HepG2 (cell line): ENCODE measurements around the gene WIPF3. TPM values are rescaled to one million over a fixed set of nuclear protein-coding genes. Genes with fewer than 3 reads are reported as not detected.

Experiments
- ATAC-seq: fragments of 200-7000 bp; cut with Tn5 transposase; 3 replicates; pipeline ENCODE4 v1.9.1; 2020; ENCODE audit warnings: mild to moderate bottlenecking, moderate library complexity
- BruUV-seq: library from RNA; stranded (reverse); fragments of 400-500 nt; replicated peaks from 2 replicates; lab custom pipeline; 2021; lab: Mats Ljungman, UMichigan
- CTCF ChIA-PET: fragments of 300-600 bp; formaldehyde crosslinking; extraction: SDS; loops from one replicate; lab custom pipeline; 2021; ENCODE audit warnings: low total read pairs, inconsistent platforms, low intra/inter-chr PET ratio; lab: Yijun Ruan, JAX
- POLR2A ChIA-PET: fragments of 350-600 bp; sonication (Branson Sonifier 250); formaldehyde crosslinking; loops from one replicate; lab custom pipeline; 2020; ENCODE audit warnings: antibody characterized with exemption, inconsistent platforms; lab: Yijun Ruan, JAX
- DNase-seq: peaks from one replicate; pipeline ENCODE4 v3.0.0-alpha.2; 2015; ENCODE audit warnings: low spot score
- FAIRE-seq: peaks from 3 replicates; lab custom pipeline; 2011; peaks lifted over from hg19 to GRCh38; lab: Jason Lieb, UNC
- H2AFZ ChIP-seq: one replicate; pipeline ENCODE4 v1.6.1; 2011; ENCODE audit warnings: low read length, inconsistent platforms
- H3K27ac ChIP-seq: fragments of 300-600 bp; 3 replicates; pipeline ENCODE4 v1.8.0; 2011; ENCODE audit warnings: mixed run types, mild to moderate bottlenecking, mixed read lengths, low read length, inconsistent platforms; ENCODE audit not compliant: insufficient read depth; ENCODE audit errors: extremely low read length
- H3K27me3 ChIP-seq, 2 experiments: fragments of 200-600 bp in 1 of 2; 2 replicates in 1 of 2; 3 replicates in 1 of 2; pipeline versions ENCODE4 v1.6.0 to v1.8.0; 2011; ENCODE audit warnings: low read length in 2 of 2, mild to moderate bottlenecking in 2 of 2, moderate library complexity in 2 of 2, inconsistent platforms in 1 of 2; ENCODE audit not compliant: insufficient read depth in 2 of 2, control insufficient read depth in 1 of 2
- H3K36me3 ChIP-seq, 2 experiments: fragments of 200-600 bp in 1 of 2; replicated peaks in 1 of 2; 2 replicates in 1 of 2; 3 replicates in 1 of 2; pipeline versions ENCODE4 v1.5.1 to v1.8.0; 2011; ENCODE audit warnings: low read length in 2 of 2, inconsistent platforms in 1 of 2; ENCODE audit not compliant: insufficient read depth in 2 of 2, control insufficient read depth in 1 of 2
- H3K4me1 ChIP-seq: 2 replicates; pipeline ENCODE4 v1.5.1; 2012; ENCODE audit warnings: low read length, inconsistent platforms; ENCODE audit not compliant: insufficient read depth
- H3K4me2 ChIP-seq: 2 replicates; pipeline ENCODE4 v1.6.0; 2011; ENCODE audit warnings: low read depth, low read length, inconsistent platforms
- H3K4me3 ChIP-seq, 3 experiments: fragments of 200-600 bp in 1 of 3; sonication (generic), shearing (Covaris generic) in 1 of 3; replicated peaks in 1 of 3; 2 replicates each; pipeline ENCODE4 v1.5.1; 2011 to 2016; ENCODE audit warnings: low read length in 3 of 3, inconsistent platforms in 2 of 3, low read depth in 2 of 3, mild to moderate bottlenecking in 2 of 3, control low read depth in 1 of 3, mixed read lengths in 1 of 3; ENCODE audit not compliant: insufficient read depth in 1 of 3
- H3K79me2 ChIP-seq: one replicate; pipeline ENCODE4 v1.6.1; 2011; ENCODE audit warnings: low read length, inconsistent platforms; ENCODE audit not compliant: insufficient read depth
- H3K9ac ChIP-seq: 2 replicates; pipeline ENCODE4 v1.6.0; 2011; ENCODE audit warnings: mild to moderate bottlenecking, low read depth, low read length, inconsistent platforms; ENCODE audit not compliant: insufficient read depth
- H3K9me3 ChIP-seq: 2 replicates; pipeline ENCODE4 v1.5.1; 2012; ENCODE audit warnings: mild to moderate bottlenecking, low read length
- H4K20me1 ChIP-seq: 2 replicates; pipeline ENCODE4 v1.6.0; 2011; ENCODE audit warnings: inconsistent platforms, mild to moderate bottlenecking, low read length, moderate library complexity; ENCODE audit not compliant: insufficient read depth
- E2F2 ChIP-seq: sonication (generic); formaldehyde crosslinking; IDR thresholded peaks from 2 replicates; pipeline ENCODE4 v1.4.0; 2020; ENCODE audit warnings: missing genetic modification reagents, borderline replicate concordance
- SIN3A ChIP-seq: IDR thresholded peaks from 2 replicates; pipeline ENCODE4 v1.6.1; 2011; ENCODE audit warnings: low read depth, mild to moderate bottlenecking, control low read depth, low read length, borderline replicate concordance
- ZFP36L1 ChIP-seq: sonication (generic); formaldehyde crosslinking; IDR thresholded peaks from 2 replicates; pipeline ENCODE4 v1.8.0; 2022; ENCODE audit warnings: mild to moderate bottlenecking, missing genetic modification reagents, moderate library complexity
- ZFP62 ChIP-seq: sonication (generic); formaldehyde crosslinking; IDR thresholded peaks from 2 replicates; pipeline ENCODE4 v1.4.0; 2020; ENCODE audit warnings: missing genetic modification reagents
- ZNF574 ChIP-seq: sonication (generic); formaldehyde crosslinking; IDR thresholded peaks from 2 replicates; pipeline ENCODE4 v1.4.0; 2020; ENCODE audit warnings: missing genetic modification reagents
- WGBS: methylation state at CpG from one replicate; pipeline ENCODE4 v1.1.6; 2017; ENCODE audit warnings: low lambda C conversion rate; 5-methylcytosine and 5-hydroxymethylcytosine counted together
- in situ Hi-C: cut with HindIII; loops from 2 replicates; pipeline ENCODE4 v1.10.0; 2017; ENCODE audit warnings: low pct_unique_long_range_greater_than_20kb; ENCODE audit not compliant: extremely low pct_ligation_motif_present
- intact Hi-C: fragments of 100-400 bp; cut with micrococcal nuclease; formaldehyde crosslinking; loops from one replicate; pipeline ENCODE4 v1.10.0; 2022; ENCODE audit not compliant: unreplicated experiment
- polyA plus RNA-seq, 8 experiments: library from polyadenylated mRNA; depleted of rRNA in 3 of 8; stranded (reverse) in 7 of 8; unstranded in 1 of 8; fragments of >200 nt; fragmentation: Illumina TruSeq in 4 of 8; extraction: Trizol in 4 of 8; gene quantifications; 2 replicates each; pipeline versions ENCODE4 v1.2.1 to v1.2.3, GENCODE V29; 2011 to 2016; ENCODE audit warnings: low read depth in 4 of 8, missing spikeins in 1 of 8, mixed read lengths in 1 of 8; ENCODE audit not compliant: insufficient read depth in 1 of 8
- total RNA-seq, 5 experiments: library from RNA; depleted of rRNA; stranded (reverse); fragments of >200 nt; fragmentation: Illumina TruSeq; extraction: Trizol; gene quantifications; 2 replicates each; pipeline ENCODE4 v1.2.3, GENCODE V29; 2016; ENCODE audit warnings: low read depth in 1 of 5
- TF ChIP-seq, protein P1 (sequence below): sonication (generic); formaldehyde crosslinking; IDR thresholded peaks from 2 replicates; pipeline ENCODE4 v1.8.1; 2022; ENCODE audit warnings: low read depth, mild to moderate bottlenecking, missing genetic modification reagents

Gene WIPF3
- total and polyA plus RNA-seq, 2 of the 13 experiments (the other 11 are each of a cell fraction or from before 2014, with no cell fraction given), result 0.03 TPM; not detected in 1

GRCh38 chr7:29864656-29865055 lies 58.3 kb downstream of the WIPF3 start:
- Histone ChIP-seq H3K36me3 (no peaks in the 10 kb centered on the region), H3K4me3 (no peak overlapping the region), H4K20me1 (no peaks in the 10 kb centered on the region), H3K4me2 (no peak overlapping the region), H3K79me2 (no peaks in the 10 kb centered on the region), H3K4me1 (no peaks in the 10 kb centered on the region), H3K27me3 (peaks cover 0 to 4% of the 10 kb centered on the region in 2 experiments; a peak in 2 of 5 replicates), H3K27ac (no peak overlapping the region), H3K9ac (no peak overlapping the region), H3K9me3 (no peaks in the 10 kb centered on the region), H2AFZ (no peak overlapping the region)
- TF ChIP-seq ZFP62 (CRISPR knock-in tag), result no peak
- TF ChIP-seq SIN3A, result no peak
- TF ChIP-seq, protein P1, sequence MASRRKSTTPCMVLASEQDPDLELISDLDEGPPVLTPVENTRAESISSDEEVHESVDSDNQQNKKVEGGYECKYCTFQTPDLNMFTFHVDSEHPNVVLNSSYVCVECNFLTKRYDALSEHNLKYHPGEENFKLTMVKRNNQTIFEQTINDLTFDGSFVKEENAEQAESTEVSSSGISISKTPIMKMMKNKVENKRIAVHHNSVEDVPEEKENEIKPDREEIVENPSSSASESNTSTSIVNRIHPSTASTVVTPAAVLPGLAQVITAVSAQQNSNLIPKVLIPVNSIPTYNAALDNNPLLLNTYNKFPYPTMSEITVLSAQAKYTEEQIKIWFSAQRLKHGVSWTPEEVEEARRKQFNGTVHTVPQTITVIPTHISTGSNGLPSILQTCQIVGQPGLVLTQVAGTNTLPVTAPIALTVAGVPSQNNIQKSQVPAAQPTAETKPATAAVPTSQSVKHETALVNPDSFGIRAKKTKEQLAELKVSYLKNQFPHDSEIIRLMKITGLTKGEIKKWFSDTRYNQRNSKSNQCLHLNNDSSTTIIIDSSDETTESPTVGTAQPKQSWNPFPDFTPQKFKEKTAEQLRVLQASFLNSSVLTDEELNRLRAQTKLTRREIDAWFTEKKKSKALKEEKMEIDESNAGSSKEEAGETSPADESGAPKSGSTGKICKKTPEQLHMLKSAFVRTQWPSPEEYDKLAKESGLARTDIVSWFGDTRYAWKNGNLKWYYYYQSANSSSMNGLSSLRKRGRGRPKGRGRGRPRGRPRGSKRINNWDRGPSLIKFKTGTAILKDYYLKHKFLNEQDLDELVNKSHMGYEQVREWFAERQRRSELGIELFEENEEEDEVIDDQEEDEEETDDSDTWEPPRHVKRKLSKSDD (CRISPR knock-in tag), result no peak
- TF ChIP-seq ZFP36L1 (CRISPR knock-in tag), result no peak
- TF ChIP-seq E2F2, result no peak
- TF ChIP-seq ZNF574 (CRISPR knock-in tag), result no peak
- DNase-seq (no peak), FAIRE-seq (no peak), ATAC-seq (no peak)
- in situ Hi-C loops, result no loop called here
- CTCF ChIA-PET, result no interaction called here
- intact Hi-C loops, result no loop called here
- POLR2A ChIA-PET, result no interaction called here
- 50% methylated on average over 2 of the region's 2 CpGs for WGBS
- BruUV-seq, result no TSS peak
